Inflammatory macrophage treated with lipopolysaccharide for 1 hour (primary cell): ENCODE measurements around the gene CSNK2A1.

Source experiments
- DNase-seq, 2 donors: peaks; one replicate each; pipeline ENCODE4 v3.0.0-alpha.2; 2020 to 2022

CSNK2A1 gene

DNA sequence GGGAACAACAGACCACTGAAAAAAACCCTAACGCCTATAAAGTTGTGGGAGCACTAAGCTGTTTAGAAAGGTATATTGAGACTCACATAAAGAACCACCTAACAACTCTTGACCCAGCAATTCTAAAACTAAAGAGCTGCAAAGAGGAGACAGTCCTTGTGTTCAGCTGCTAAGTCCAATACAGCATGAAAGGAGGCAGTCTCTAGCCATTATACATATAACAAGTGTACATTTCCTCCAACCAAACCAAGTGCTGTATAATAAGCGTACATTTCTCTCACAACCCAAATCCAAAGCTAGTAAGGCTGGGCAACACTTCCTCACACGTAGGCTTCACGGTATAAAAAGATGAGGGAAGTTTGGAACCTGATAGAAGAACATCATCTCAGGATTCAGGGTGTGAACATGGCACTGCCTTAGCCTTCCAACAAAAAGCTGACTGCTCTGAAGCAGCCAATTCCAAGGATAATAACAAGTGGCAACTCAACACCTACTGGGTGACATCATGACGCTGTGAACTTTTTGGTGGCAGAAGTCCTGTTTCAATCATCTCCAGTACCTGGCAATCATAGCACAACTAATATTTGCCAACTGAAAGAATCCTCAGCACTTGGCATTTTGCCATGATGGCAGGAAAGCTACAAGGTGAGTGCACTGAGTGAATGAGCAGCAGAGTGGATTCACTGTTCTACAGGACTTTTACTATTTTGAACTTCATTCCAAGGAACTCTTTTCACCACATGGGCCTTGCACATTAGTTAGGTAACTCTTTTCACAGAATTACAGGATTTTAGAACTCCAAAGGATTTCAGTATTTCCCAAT is 97.9 kb downstream of the CSNK2A1 start:
- no peak for DNase-seq

DNA sequence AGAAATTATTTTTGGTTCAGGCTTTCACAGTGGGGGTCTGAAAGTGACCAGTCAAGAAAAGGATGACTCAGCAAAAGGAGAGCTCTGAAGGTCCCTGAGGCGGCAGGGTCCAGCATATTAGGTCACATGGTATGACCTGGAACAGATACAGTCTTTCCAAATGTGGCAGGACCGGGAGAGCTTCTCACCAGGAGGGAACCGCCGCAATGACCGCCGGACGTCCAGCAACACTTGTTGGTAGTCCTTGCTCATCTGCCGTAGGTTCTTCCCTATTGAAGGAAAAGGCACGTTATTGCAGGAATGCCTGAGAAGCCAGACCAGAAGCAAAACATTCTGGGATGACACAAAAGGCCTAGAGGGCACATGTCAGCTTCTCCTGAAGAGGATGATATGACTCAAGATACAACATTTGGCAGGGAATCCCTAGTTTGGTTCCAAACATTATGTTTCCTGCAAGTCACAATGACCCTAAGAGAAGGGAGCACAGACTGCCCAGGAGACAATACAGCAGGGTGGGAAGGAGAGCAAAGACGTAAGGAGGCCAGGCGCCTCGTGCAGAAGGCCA is 98.6 kb downstream of the CSNK2A1 start:
- DNase-seq = no peak

DNA sequence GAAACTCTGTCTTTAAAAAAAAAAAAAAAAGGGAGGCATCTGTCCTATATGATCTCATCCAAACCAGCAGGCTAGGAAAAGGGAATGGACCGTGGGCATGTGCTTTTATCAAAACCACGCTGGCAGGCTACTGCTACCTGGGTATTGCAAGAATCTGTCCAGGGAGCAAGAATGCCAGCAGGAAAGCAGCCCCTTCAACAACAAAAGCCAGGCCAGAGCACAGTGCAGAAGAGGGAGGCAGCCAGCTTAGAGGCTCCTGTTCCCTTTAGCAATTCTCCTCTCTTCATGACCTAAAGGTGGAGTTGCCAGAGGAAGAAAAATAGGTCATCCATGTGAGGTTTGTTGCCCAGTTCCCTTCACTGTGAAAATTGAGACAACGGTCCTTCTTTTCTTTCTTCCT is 99.5 kb downstream of the CSNK2A1 start:
- no peak for DNase-seq

DNA sequence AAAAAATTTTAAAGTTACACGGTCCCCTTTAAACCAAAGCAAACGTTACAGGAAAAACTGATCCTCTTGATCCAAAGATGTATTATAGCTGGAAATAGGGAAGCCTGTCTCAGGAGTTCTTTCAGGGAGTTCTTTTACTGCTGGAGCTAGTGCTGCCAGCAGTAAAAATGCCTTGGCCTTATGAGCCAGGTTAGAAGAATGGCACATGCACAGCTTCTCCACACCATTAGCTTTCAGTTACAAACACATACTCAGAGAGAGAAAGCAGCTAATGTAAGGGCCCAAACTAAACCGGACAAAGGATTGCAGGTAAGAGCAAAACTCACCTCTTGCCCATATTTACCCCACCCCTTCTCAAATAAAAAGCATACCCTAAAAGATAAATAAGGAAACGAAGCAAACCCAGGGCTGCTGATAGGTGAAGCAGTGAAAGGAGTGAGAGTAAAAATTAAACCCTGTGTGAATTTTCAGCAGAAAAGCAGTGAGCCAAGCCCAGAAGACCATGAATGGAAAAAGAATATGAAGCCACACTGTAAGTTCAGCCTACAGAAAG is 100.3 kb downstream of the CSNK2A1 start:
- DNase-seq = no peak

DNA sequence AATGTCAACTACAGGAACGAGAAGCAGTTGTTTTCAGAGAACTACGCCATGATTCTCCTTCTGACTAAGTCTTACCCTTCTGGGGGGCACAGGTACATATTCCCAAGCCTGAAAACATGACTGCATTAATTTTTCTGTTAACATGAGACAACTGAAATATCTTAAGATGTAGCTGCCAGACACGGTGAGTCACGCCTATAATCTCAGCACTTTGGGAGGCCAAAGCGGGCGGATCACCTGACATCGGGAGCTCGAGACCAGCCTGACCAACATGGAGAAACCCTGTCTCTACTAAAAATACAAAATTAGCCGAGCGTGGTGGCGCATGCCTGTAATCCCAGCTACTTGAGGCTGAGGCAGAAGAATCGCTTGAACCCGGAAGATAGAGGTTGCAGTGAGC is 103.0 kb downstream of the CSNK2A1 start:
- no peak for DNase-seq

DNA sequence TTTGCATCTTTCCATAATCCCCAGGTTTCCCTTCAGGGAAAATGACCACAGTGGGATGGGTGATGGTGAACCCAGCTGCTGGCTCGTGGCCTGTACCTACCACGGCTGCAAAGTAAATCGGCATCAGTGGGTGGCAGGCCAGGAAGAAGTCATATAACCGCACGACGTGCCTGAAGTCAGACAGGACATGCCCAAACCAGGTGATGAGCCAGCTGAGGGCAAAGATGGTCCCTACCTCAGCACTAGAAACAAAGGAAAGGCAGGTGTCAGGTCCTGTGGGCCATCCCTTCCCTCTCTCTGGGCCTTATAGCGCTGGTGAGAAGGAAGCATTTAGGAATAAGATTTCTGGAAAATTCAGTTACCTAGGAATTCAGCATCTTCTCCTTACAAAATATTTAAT is 103.4 kb downstream of the CSNK2A1 start:
- no peak for DNase-seq

DNA sequence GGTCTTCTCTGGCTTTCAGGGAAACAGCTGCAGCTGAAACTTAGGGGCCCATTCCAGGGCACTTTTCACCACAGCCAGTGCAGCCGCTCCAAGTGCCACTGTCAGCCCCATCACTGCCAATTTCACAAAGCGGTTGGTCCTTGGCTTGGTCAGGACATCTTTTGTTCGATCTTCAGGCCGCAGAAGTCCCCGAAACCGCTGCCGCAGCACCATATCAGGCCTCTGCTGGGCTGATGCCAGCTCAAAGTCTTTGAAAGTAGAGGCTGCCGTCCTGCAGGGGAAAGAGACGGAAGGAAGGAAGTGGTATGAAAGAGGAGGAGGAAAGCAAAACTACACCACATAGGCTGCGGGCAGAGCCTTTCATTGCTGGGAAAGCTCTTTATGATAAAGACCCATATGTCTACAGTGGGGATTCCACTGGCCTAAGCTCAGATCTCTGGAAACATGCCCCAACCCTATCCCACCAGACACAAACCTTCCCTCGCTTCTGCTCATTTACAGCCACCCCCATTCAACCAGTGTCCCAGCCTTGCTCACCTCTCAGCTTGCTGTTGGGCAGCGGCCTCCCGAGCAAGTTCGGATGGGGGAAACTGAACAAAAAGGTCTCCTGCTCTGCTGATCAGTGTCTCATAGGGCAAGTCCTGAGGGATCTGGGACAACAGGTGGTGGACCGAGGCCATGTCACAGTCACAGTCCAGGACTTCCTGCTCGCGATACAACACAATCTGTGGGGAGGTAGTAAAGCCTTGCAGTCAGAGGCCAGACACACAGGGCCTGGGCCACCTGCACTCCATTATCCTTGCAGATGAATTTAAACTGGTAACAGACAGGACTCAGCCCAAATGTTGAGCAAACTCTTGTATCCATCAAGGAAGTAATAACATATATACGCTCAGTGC is 104.8 kb downstream of the CSNK2A1 start:
- DNase-seq = no peak

DNA sequence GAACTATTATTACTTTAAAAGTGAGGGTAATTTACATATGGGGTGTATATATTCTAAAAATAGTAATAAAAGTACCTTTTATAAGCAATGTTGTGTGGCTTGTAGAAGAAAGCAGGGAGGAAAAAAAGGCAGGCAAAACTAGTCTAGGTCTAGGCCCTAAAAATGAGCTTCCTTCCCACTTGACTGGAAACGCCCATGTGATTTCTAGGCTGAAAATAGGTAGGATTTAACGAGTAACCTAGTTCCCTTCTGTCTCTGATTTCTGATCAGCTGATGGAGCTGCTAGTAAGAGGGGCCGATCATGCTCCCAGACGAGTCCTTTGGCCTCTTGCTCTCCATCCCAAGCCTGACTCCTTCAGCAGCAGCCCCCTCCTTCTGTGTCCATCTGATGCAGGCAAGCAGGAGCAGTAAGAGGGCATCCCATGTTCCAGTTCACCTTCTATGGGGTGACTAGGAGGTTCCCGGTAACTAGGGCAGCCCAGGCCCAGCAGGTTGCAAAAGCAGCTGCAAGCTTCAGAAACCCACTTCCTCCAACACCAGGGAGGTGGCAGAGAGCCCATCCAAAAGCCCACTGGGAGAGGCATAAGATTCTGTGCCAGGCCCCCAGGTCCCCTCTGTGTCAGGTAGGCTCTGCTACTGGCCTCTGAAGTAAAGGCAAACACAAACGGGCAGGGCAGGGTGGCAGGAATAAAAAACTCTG is 105.7 kb downstream of the CSNK2A1 start:
- DNase-seq = no peak

DNA sequence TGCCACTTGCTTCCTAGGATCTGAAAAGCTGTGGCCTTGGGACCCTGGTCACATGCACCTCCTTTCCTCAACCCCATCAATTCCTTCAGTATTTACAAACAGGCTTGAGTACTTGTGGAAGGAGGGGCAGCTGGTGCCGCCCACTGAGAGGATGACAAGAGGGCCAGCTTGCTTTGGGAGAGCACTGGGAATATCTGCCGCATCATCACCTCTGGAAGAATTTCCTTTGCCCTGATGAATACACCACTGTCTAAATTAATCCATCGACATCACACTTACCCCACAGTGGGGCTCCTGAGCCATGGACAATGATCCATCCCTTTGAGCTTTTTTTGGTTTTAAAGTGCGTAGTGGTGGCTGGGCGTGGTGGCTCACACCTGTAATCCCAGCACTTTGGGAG is 107.1 kb downstream of the CSNK2A1 start:
- no peak for DNase-seq

DNA sequence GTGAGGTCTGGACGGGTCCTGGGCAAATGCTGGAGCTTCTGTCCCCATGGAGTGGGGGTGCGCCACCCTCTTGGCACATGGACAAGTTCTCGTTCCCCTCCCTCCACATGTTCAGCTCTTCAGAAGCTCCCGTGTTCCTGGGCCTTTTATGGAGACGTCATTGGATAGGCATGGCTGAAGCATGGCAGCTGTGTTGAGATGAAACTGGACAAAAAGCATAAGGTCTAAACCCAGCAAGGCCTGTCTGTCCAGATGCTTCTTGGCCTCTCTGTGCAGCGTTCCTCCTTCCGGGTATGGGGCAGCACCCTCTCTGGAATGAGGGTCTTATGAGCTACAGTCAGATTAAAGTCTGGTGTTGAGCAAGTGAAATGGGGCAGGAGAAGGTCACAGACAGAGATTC is 108.0 kb downstream of the CSNK2A1 start:
- no peak for DNase-seq

DNA sequence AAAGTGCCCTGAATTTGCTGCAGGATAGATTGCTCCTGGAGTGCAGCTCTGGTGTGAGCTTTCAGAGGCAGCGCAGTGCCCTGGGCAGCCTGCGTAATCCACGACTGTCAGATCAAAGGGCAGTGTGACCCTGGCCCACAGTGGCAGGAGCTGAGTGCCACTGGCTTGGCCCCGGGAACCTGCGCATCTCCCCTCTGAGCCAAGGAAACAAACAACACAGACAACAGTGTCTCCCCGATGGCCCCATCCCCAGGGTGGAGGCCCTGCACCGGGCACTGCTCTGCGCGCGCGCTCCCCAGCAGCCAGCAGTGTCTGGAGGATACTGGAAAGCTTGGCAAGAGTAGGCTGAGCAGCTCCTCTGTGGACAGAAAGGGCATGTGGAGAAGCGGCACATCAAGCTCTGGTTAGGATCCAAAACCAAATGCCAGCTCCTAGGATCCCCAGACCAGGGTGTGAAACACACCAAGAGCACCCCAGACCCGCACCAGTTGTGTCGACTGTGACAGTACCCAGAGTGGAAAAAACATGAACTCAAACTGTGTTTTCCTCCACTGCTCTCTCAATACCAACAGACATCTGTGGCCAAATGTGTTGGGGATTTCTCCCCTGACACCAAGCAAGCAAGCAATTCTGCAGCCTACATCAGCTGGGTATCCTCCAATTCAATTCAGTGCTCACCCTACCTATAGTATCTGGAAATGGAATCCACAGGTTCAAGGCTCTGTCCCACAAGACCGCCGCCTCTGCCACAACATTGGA is 108.8 kb downstream of the CSNK2A1 start:
- DNase-seq = no peak

DNA sequence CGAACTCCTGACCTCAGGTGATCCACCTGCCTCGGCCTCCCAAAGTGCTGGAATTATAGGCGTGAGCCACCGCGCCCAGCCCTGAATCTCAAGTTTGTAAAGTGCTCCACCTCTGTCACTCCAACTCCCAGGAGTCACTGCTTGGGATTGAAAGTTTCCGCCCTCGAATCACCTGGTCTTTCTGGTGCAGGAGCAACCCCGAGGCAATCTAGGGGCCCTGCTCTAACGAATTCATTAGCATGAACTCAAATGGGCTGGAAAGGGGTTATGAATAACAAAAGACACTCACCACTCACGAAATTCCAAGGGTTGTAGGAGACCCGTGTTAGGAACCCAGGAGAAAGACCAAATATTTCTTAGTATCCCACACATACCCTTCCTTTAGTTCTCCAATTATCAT is 109.4 kb downstream of the CSNK2A1 start:
- no peak for DNase-seq

DNA sequence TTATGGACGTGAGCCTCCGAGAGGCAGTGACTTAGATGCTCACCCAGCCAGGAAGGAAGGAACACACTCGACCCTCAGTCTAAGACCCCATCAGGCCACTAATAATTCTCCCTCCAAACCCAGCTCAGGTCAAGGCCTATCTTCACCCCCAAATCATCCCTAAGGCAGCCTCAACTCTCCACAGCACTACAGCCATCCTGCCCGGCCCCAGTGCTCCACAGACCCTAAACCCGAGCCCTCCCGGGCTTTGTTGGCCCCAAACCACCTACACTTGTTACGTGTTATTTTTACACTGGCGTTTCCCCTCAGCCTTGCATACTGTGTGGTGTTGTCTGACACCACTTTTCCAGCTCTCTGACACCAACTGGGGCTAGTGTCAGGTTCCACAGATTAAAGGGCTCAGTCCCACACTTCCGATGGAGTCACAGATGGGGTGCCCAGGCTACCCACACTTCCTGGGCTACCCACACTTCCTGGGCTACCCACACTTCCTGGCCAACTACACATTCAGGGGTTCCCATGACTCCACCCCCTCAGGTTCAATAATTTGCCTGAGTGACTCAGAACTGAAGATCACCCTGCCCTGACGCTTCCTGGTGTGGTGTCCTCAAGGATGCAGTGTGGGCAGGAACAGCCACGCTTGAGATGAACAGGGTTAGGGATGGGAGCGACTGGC is 110.2 kb downstream of the CSNK2A1 start:
- peak; percentile 72 to 96 for DNase-seq

DNA sequence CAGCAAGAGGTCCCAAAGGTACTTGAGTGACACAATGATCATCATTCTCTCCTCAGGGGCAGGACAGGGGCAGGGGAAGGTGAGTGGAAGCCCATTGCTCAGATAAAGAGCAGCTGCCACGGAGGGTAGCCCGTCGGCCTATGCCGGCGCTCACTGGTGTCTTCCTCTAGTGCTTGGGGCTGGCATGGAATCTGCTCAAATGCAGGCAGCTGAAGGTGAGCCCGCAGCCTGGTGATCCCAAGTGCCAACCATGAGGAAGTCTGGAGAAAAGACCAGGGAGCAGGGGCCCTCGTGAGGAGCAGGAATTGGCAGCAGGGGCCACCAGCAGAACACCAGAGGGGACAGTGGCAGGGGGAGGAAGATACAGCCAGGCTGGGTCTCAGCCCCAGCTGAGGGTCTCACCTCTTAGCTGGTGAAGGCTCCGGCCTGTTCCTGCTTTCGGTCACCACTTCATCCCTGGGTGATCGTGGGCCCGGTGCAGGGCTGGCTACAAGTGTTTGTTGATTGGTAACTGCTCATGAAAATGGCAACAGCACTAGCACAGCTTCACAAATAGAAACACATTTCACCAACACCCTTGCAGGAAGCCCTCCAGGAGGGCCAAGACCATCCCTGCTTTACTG is 110.8 kb downstream of the CSNK2A1 start:
- DNase-seq = no peak

DNA sequence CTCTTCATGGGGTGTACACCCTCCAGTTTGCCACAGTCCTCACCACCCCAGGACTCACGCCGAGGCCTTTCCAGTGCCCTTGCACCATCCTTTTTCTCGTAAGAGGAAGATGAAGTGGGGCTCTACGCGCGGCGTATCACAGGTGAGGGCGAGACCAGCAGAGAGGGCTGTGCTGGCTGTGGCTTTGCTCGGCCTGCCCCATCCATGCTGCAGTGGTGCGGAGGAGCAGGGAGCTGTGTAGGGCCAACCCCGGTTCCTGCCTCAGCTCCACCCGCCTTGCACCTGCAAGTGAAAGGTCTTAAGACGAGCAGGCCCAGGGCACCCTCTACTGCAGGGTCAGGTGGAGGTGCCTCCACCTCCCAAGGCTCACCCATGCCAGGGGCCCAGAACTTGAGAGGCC is 111.4 kb downstream of the CSNK2A1 start:
- DNase-seq = no peak

DNA sequence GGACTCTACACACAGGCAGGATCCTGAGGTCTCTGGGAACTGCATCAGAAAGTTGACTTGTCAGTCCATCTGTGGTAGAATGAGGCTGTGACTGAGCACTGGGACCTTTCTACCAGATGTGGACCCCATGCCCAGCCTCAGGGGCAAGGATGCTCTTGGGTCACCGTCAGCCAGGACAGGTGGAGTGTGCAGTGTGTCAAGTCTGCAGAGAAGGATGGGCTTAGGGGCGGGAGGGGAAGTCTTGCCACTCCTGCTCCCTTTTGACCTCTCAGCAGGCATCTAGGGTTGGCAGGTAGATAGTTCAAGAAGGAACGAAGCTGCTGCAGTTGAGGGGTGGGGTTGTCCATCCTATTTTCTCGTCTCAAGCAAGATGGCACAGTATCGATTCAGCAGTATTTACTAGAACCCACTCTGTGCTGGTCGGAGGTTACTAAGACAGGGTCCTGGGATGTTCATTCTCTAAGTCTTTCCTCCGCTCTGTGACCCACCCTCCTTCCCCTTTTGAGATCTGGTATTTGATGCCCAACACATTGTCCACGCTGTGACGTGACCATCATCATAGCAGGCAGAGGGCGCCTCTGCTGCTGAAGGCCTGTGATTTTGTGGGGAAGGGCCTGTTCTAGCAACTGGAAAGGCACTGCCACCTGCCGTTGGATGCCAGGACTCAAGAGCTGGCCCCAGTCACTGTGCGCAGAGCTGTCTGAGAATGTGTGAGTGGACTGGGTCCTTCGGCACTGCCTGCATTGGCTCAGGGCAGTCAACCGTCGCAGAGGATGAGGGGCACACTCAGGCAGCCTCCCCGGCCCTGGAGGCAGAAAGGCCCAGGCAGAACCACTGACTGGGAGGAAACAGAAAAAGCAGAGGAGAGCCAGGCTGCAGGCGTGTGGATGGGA is 112.3 kb downstream of the CSNK2A1 start:
- DNase-seq = peak; percentile 49 to 56

DNA sequence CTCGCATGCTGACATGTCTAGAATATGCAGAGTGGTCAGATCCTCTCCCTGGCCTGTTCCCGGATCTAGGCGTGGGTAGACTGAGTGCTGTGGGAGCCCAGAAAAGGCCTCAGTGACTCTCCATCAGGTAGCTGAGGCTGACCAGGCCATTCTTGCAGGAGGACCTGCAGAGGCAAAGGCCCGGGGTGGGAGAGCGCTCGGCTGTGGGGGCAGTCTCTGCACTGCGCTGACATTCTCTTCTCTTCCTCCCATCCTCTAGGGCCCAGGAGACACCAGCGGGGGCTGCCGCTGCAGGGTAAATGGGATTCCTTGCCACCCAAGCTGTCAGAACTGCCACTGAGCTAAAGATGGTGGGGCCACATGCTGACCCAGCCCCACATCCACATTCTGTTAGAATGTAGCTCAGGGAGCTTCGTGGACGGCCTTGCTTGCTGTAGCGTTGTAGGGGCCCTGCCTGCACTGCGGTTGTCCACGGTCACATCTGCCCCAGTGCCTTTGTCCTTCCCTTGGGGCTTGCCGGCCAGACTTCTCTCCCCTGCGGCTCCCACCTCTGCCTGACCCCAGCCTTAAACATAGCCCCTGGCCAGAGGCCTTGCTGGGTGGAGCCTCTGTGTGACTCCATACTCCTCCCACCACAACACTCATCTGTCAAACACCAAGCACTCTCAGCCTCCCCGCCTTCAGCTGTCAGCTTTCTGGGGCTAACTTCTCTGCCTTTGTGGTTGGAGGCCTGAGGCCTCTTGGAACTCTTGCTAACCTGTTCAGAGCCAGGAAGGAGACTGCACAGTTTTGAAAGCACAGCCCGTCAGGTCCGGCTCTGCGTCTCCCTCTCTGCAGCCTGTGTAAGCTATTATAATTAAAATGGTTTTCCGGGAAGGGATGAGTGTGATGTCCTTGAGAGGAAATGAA is 113.2 kb downstream of the CSNK2A1 start:
- DNase-seq = no peak

DNA sequence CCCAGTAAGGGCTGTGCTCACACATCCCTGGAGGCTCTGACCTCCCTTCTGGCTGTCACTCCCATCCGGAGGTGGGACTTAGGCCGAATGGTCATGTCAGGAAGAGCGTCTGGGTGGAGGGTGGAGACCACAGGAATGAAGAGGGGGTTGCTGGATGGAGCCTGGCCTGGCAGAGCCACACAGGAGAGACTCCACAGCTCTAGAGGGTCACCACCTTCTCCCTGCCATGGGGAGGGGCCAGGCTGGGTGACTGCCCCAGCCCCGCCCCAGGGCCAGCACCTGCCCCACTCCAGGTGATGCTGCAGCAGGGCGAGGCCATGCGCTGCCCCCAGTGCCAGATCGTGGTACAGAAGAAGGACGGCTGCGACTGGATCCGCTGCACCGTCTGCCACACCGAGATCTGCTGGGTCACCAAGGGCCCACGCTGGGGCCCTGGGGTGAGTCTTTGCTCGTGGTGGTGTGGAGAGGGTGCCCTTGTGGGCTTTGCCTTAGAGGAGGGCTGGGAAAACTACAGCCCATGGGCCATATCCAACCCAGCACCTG is 114.9 kb downstream of the CSNK2A1 start:
- DNase-seq = no peak
